Measurements from ENCODE around the gene JPH4.

GRCh38 chr14:23532658-23533057, 45.9 kb downstream of the JPH4 start:
- no peak for TF ChIP-seq CTCF (conservative IDR thresholded peaks at IDR 0.05; ENCODE audit: low read length)
- no peak for TF ChIP-seq EZH2phosphoT487 (IDR thresholded peaks at IDR 0.05; ENCODE audit: borderline replicate concordance, low read depth, low read length)

Measured in OCI-LY7 (cell line).